Activated CD4-positive, alpha-beta memory T cell treated with anti-CD3 and anti-CD28 coated beads, Interleukin-2, amount 10 ng/mL, durations not matched to agents 7 days and 5 days (primary cell): ENCODE measurements around the gene MED15. TPM values are rescaled to one million over a fixed set of nuclear protein-coding genes. Genes with fewer than 3 reads are reported as not detected.
A peak's percentile ranks its signal among the peaks of the same experiment; 100 is the strongest.

Source experiments
- CTCF ChIA-PET: fragments of 350-600 bp; sonication (Branson Sonifier 250); formaldehyde crosslinking; loops from one replicate; lab custom pipeline; 2021; ENCODE audit warnings: antibody characterized with exemption, inconsistent platforms; lab: Charles Lee
- POLR2A ChIA-PET: fragments of 350-600 bp; sonication (Branson Sonifier 250); formaldehyde crosslinking; loops from one replicate; lab custom pipeline; 2021; ENCODE audit warnings: antibody characterized with exemption; lab: Charles Lee
- DNase-seq: peaks from one replicate; pipeline ENCODE4 v3.0.0-alpha.2; 2020
- H3K27ac Mint-ChIP-seq: one replicate; pipeline ENCODE4 v1.8.0; 2021; ENCODE audit warnings: mild to moderate bottlenecking, mixed read lengths
- H3K27me3 Mint-ChIP-seq: one replicate; pipeline ENCODE4 v1.8.0; 2021; ENCODE audit warnings: mixed read lengths
- H3K36me3 Mint-ChIP-seq: one replicate; pipeline ENCODE4 v1.8.0; 2021; ENCODE audit warnings: low read depth, mixed read lengths
- H3K4me1 Mint-ChIP-seq: one replicate; pipeline ENCODE4 v1.8.0; 2021; ENCODE audit warnings: mixed read lengths
- H3K4me3 Mint-ChIP-seq: one replicate; pipeline ENCODE4 v1.8.0; 2021; ENCODE audit warnings: mild to moderate bottlenecking, mixed read lengths
- H3K9me3 Mint-ChIP-seq: one replicate; pipeline ENCODE4 v1.8.0; 2021; ENCODE audit warnings: mixed read lengths
- total RNA-seq, 2 experiments: library from RNA; stranded (reverse); gene quantifications; one replicate each; pipeline ENCODE4 v1.2.3, GENCODE V29; 2021

MED15 gene
- total RNA-seq, 2 experiments from 2014 or later, result 168 TPM

DNA sequence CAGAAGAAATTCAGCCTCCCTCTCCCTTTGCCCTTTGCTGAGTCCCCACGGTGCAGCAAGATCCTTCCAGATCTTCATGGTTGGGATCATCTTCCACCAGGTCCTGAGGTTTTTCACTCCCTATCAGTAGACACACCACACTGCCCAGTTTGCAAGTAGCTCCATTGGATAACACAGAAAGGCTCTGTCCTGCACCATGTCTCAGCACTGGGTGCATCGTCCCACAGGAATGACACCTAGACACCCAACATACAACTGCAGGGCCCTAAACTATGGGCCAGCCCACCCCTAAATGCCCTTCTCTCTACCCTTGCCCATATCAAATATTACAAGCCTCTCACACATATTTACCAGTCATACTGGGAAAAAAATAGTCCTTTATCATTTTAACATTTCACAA, 21.2 kb upstream of the MED15 start:
- Mint-ChIP-seq H3K9me3 (no peaks in the 10 kb centered on the region), H3K36me3 (peaks cover 38% of the 10 kb centered on the region), H3K27me3 (no peaks in the 10 kb centered on the region), H3K4me3 (no peak overlapping the region), H3K4me1 (peaks cover 14% of the 10 kb centered on the region), H3K27ac (no peak overlapping the region)
- ChIA-PET POLR2A (no interaction called here), CTCF (interaction anchor here (0.7 kb wide), 1 partner anchor 169 kb away, joined by 4 read pairs; no protein-coding TSS in a partner anchor)
- DNase-seq, result no peak

DNA sequence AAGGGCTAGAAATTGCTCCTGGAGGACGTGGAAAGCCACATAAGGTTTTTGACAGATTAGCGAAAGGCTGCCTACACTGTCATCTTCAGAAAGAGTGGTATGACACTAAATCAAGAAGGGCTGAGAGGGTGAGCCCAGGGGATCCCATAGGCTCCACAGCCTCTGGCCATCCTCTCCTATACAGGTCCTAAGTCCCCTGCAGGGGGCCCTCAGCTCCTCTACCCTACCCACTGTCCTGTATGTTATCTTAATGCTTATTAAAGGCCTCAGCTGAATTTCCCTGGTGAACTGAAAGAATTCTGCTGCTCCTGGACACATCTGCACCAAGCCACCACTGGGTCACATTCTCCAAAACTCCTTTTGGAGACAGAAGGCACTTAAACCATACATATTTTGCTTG, 19.7 kb upstream of the MED15 start:
- Mint-ChIP-seq H3K27me3 (no peaks in the 10 kb centered on the region), H3K4me1 (peaks cover 22% of the 10 kb centered on the region), H3K27ac (no peak overlapping the region), H3K4me3 (no peak overlapping the region), H3K9me3 (no peaks in the 10 kb centered on the region), H3K36me3 (peaks cover 39% of the 10 kb centered on the region)
- no peak for DNase-seq
- ChIA-PET CTCF (no interaction called here), POLR2A (no interaction called here)

DNA sequence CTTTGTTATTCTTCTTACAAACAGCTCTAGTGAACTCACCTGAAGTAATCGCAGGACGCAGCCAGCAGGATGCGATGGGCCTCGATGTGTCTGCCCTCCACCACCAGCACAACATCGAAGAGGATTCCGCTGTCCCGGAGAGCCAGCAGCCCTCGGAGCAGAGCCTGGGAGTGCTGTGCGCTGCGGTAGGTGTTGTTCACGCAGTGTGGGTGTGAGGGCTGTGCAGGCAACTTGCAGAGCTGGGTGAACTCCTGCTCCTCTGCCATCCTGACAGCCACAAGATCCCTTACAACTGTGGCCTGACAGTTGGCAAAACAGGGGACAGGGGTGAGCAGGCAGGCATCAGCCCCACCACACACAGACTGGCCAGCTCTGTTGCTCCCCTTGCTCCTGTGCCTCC, 18.5 kb upstream of the MED15 start:
- Mint-ChIP-seq H3K27me3 (no peaks in the 10 kb centered on the region), H3K4me1 (peaks cover 29% of the 10 kb centered on the region), H3K4me3 (no peak overlapping the region), H3K36me3 (peaks cover 27% of the 10 kb centered on the region), H3K27ac (no peak overlapping the region), H3K9me3 (no peaks in the 10 kb centered on the region)
- ChIA-PET POLR2A (interaction anchor here (1.0 kb wide), 1 partner anchor 92 kb away, joined by 3 read pairs; no protein-coding TSS in a partner anchor), CTCF (interaction anchor here (1.2 kb wide), 1 partner anchor 13 kb away, joined by 4 read pairs; no protein-coding TSS in a partner anchor)
- no peak for DNase-seq

DNA sequence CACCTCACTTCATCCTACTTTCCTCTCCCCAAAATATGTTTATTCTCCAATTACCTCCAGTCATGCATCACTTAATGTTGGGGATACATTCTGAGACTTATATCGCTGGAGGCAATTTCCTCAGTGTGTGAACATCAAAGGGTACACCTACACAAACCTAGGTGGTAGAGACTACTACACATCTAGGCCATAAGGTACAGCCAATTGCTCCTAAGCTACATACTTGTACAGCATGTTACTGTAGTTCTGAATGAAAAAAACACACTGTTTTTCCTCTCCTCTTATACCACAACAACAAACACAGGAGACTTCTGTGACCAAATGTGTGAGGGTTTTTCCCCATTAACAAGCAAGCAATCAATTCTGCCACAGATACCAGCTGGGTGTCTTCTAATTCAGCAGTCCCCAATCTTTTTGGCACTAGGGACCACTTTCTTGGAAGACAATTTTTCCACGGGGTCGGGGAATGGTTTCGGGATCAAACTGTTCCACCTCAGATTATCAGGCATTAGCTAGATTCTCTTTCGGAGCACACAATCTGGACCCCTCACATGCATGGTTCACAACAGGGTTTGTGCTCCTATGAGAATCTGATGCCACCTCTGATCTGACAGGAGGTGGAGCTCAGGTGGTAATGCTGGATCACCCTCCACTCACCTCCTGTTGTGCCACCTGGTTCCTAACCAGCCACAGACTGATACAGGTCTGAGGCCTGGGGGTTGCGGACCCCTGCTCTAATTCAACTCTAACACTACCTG, 17.0 kb upstream of the MED15 start:
- H3K4me3 Mint-ChIP-seq, result no peak overlapping the region
- ChIA-PET CTCF (no interaction called here), POLR2A (interaction anchor here (1.0 to 2.0 kb wide), 2 partner anchors 26 to 94 kb away, joined by 3 to 5 read pairs; no protein-coding TSS in a partner anchor)
- no peak overlapping the region for H3K27ac Mint-ChIP-seq
- no peak for DNase-seq
- no peaks in the 10 kb centered on the region for H3K9me3 Mint-ChIP-seq
- no peaks in the 10 kb centered on the region for H3K27me3 Mint-ChIP-seq
- H3K36me3 Mint-ChIP-seq, result peaks cover 27% of the 10 kb centered on the region
- H3K4me1 Mint-ChIP-seq, result peaks cover 36% of the 10 kb centered on the region

DNA sequence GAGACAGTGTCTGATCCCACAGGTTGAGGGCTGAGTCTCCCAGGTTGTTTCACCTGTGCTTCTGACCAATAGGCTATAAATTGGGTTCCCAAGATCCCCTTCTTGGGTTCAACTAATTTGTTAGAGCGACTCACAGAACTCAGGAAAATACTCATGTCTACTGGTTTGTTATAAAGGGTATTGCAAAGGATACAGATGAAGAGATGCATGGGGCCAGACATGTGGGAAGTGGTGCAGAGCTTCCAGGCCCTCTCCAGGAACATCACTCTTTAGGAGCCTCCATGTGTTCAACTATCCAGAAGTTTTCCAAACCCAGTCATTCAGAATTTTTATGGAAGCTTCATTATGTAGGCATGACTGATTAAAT, 16.5 kb upstream of the MED15 start:
- H3K36me3 Mint-ChIP-seq, result peaks cover 27% of the 10 kb centered on the region
- POLR2A ChIA-PET, result interaction anchor here (2.0 kb wide), 1 partner anchor 27 kb away, joined by 5 read pairs; no protein-coding TSS in a partner anchor
- H3K27ac Mint-ChIP-seq, result no peak overlapping the region
- H3K4me3 Mint-ChIP-seq, result no peak overlapping the region
- no peaks in the 10 kb centered on the region for H3K9me3 Mint-ChIP-seq
- peaks cover 36% of the 10 kb centered on the region for H3K4me1 Mint-ChIP-seq
- CTCF ChIA-PET, result no interaction called here
- H3K27me3 Mint-ChIP-seq, result no peaks in the 10 kb centered on the region
- DNase-seq, result no peak

DNA sequence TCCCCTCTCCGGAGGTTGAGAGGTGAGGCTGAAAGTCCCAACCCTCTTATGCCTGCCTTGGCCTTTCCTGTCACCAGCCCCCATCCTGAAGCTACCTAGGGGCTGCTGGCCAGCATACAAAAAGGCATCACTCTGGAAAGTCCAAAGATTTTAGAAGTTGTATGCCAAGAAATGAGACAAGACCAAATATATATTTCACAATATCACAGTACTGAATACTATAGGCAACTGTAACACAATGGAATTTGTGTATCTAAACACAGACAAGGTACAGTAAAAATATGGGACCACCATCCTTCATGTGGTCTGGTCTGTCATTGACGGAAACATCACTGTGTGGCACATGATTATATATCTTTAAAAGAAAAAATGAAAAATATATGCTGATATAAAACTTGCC, 16.1 kb upstream of the MED15 start:
- H3K4me3 Mint-ChIP-seq, result no peak overlapping the region
- DNase-seq, result no peak
- ChIA-PET CTCF (no interaction called here), POLR2A (interaction anchor here (2.0 kb wide), 1 partner anchor 27 kb away, joined by 5 read pairs; no protein-coding TSS in a partner anchor)
- peaks cover 24% of the 10 kb centered on the region for H3K36me3 Mint-ChIP-seq
- no peaks in the 10 kb centered on the region for H3K9me3 Mint-ChIP-seq
- H3K27ac Mint-ChIP-seq, result no peak overlapping the region
- peaks cover 39% of the 10 kb centered on the region for H3K4me1 Mint-ChIP-seq
- H3K27me3 Mint-ChIP-seq, result no peaks in the 10 kb centered on the region

DNA sequence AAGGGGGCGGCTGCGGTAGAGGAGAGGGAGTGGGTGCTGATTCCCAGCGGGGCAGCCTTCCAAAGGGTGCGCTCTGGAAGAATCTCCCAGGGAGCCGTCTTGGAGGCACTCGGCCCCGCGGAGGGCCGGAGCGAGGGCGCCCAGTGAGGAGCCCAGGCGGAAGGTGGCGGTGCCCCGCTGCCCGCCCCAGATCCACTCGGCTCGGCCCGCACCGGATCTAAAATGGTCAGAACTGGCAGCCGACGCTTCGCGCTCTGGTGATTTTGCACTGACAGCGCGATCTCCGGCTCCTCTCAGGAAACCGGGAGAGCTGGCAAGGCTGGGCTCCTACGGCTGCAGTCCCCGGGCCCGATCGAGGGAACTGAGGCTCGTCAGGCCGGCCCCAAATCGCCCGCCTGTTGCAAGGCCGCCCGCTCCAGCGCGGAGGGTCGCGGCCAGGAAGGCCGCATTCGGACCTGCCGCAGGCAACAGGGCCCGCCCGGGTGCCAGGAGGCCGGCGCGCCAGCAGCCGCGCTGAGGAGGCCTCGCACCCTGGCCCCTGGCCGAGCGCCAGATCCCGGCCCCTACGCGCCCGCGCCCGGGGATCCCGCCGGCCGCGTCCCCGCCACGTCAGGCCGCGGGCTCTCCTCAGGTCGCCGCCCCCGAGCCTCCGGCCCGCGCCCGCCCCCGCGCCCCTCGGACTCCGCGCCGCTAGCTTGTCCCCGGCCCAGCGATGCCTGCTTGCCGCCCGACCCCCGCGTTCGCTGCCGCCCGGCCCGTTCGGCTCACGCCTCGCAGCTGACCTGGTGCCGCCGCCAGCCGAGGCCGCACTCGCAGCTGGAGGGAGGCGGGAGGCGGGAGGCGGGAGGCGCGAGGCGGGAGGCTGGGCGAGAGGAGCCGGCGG, 12.2 kb upstream of the MED15 start, which contains the start of gene KLHL22:
TSS of gene KLHL22 (minus strand) at position 818 of the 883 bp plus-strand sequence. CDS start 6,584 bp downstream, outside the sequence.
- peaks cover 37% of the 10 kb centered on the region for H3K4me1 Mint-ChIP-seq
- H3K4me3 Mint-ChIP-seq, result peak within 1 kb of the TSS; percentile 88
- peak; percentile 39 for DNase-seq
- H3K27ac Mint-ChIP-seq, result peak within 1 kb of the TSS; percentile 59
- peaks cover 7% of the 10 kb centered on the region for H3K36me3 Mint-ChIP-seq
- POLR2A ChIA-PET, result interaction anchor here (0.7 to 3.6 kb wide), 12 partner anchors 9 to 364 kb away, joined by 3 to 36 read pairs (median 4); partner anchors contain the start of genes MED15 and SNAP29
- no peaks in the 10 kb centered on the region for H3K9me3 Mint-ChIP-seq
- no peaks in the 10 kb centered on the region for H3K27me3 Mint-ChIP-seq
- CTCF ChIA-PET, result interaction anchor here (0.7 to 2.4 kb wide), 12 partner anchors 10 to 77 kb away, joined by 3 to 21 read pairs (median 4); no protein-coding TSS in a partner anchor

DNA sequence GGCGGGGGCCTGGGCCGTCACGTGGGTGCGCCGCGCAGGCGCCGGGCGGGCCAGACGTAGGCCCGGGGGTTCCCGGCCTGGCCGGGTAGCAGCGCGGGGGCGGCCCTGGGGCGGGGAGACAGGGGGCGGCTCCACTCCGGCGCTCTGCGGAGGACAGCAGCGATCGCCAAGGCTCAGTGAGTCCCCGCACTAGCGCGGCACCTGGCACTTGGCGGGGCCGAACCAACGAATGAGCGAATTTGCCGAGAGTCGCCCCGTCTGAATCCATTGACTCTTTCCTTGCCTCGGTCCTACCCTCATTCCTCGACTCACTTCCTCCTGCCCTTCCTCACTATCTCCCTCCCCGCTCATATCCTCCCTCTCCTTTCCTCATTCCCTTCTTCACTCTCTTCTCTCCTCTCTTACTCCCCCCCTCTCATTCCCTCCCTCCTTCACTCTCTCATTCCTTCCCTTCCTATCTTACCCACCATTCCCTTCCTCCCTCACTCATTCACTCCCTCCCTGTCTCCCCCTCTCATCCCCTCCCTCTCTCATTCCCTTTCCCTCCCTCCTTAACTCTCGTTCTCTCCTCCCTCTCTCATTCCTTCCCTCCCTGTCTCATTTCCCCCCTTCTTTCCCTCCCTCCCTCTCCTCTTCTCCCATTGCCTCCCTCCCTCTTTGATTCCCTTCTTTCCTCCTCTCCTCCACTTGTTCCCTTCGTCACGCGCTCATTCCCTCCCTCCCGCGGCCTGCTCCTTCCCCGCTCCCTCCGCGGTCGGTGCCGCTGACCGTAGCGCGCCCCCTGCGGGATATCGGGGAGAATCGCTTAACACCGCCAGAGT, 11.3 kb upstream of the MED15 start:
- H3K27ac Mint-ChIP-seq, result peak overlapping the region; percentile 58
- CTCF ChIA-PET, result interaction anchor here (0.7 to 2.4 kb wide), 4 partner anchors 27 to 78 kb away, joined by 3 to 10 read pairs (median 5); no protein-coding TSS in a partner anchor
- POLR2A ChIA-PET, result interaction anchor here (1.1 to 3.6 kb wide), 6 partner anchors 12 to 363 kb away, joined by 3 to 36 read pairs (median 10); partner anchors contain the start of genes MED15 and SNAP29
- peak overlapping the region; percentile 88 for H3K4me3 Mint-ChIP-seq
- H3K36me3 Mint-ChIP-seq, result peaks cover 8% of the 10 kb centered on the region
- H3K4me1 Mint-ChIP-seq, result peaks cover 34% of the 10 kb centered on the region
- no peaks in the 10 kb centered on the region for H3K9me3 Mint-ChIP-seq
- DNase-seq, result peak; percentile 92
- no peaks in the 10 kb centered on the region for H3K27me3 Mint-ChIP-seq

DNA sequence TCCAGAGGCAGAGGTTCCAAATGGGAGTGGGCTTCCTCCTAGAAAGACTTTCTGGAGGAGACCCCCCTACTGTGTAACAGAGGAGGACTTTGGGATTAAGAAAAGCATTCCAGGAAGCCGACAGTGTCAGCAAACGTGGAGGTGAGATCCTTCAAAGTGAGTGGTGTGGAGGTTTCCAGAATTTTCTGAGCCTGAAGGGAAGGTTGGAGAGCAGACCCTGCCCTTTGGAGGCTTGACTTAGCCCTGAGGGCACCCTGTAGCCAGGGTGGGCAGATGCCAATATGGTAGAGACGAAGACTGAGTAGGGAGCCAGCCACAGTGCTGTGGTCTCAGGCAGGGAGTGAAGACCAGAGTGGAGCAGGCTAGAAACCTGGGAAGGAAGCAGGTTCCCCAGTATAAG, 10.0 kb upstream of the MED15 start:
- H3K36me3 Mint-ChIP-seq, result peaks cover 7% of the 10 kb centered on the region
- peaks cover 26% of the 10 kb centered on the region for H3K4me1 Mint-ChIP-seq
- CTCF ChIA-PET, result interaction anchor here (2.6 kb wide), 1 partner anchor 79 kb away, joined by 11 read pairs; no protein-coding TSS in a partner anchor
- H3K27ac Mint-ChIP-seq, result no peak overlapping the region
- no peaks in the 10 kb centered on the region for H3K9me3 Mint-ChIP-seq
- DNase-seq, result no peak
- H3K27me3 Mint-ChIP-seq, result no peaks in the 10 kb centered on the region
- POLR2A ChIA-PET, result no interaction called here
- H3K4me3 Mint-ChIP-seq, result no peak overlapping the region

DNA sequence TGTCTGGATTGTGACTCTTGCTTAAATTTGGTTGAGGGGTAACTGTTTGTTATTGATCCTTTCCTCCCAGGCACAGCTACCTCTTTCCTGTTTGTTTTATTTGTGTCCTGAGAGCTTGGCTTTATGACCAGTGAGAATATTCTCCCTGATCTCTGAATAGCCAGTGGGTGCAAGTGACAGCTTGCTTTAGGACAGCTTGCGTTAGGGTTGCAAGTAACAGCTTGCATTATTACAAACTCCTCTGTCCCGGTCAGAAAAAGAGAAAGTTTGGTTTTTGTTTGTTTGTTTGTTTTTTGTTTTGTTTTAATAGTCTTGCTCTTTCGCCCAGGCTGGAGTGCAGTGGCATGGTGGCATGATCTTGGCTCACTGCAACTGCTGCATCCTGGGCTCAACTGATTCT, 8.5 kb upstream of the MED15 start:
- no peaks in the 10 kb centered on the region for H3K9me3 Mint-ChIP-seq
- no peak overlapping the region for H3K27ac Mint-ChIP-seq
- no peaks in the 10 kb centered on the region for H3K27me3 Mint-ChIP-seq
- DNase-seq, result no peak
- POLR2A ChIA-PET, result interaction anchor here (0.9 to 1.4 kb wide), 2 partner anchors 8 to 35 kb away, joined by 4 read pairs; partner anchors contain the start of gene MED15
- CTCF ChIA-PET, result interaction anchor here (0.6 to 2.6 kb wide), 4 partner anchors 36 to 82 kb away, joined by 3 to 11 read pairs (median 4); no protein-coding TSS in a partner anchor
- no peak overlapping the region for H3K4me3 Mint-ChIP-seq
- peaks cover 17% of the 10 kb centered on the region for H3K4me1 Mint-ChIP-seq
- H3K36me3 Mint-ChIP-seq, result peaks cover 7% of the 10 kb centered on the region

DNA sequence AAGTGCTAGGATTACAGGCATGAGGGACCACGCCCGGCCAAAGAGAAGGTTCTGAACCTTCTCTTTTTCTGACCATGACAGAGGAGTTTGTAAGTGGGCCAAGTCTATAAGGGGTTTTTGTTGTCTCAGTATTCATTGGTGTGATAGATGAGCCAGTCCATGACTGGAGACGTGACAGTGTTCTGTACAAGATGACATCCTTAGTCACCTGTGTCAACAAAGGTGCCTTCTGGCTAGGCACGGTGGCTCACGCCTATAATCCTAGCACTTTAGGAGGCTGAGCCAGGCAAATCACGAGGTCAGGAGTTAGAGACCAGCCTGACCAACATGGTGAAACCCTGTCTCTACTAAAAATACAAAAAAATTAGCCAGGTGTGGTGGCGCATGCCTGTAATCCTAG, 7.6 kb upstream of the MED15 start:
- Mint-ChIP-seq H3K9me3 (no peaks in the 10 kb centered on the region), H3K27me3 (no peaks in the 10 kb centered on the region), H3K27ac (no peak overlapping the region), H3K36me3 (peaks cover 3% of the 10 kb centered on the region), H3K4me3 (no peak overlapping the region), H3K4me1 (peaks cover 11% of the 10 kb centered on the region)
- ChIA-PET CTCF (interaction anchor here (0.7 to 2.6 kb wide), 3 partner anchors 36 to 82 kb away, joined by 3 to 11 read pairs (median 4); no protein-coding TSS in a partner anchor), POLR2A (no interaction called here)
- no peak for DNase-seq

DNA sequence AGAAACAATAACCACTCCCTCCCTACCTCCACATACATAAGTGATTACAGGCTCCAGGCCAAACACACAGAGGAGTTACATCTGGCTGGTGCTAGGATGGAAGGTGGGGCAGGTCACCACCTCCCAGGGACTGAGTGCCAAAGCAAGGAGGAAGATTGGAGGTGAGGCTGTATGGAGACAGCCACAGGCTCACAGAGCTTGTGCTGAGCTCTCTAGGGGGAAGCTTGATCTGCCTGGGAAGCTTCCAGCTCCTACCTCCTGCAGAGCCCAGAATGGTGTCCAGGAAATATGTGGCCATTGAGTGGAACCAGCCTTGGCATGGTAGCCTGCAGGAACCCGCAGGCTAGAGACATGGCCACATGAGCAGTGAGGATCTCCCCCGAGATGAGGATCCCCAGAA, 3.6 kb upstream of the MED15 start:
- DNase-seq, result no peak
- Mint-ChIP-seq H3K27ac (no peak overlapping the region), H3K27me3 (no peaks in the 10 kb centered on the region), H3K36me3 (peaks cover 13% of the 10 kb centered on the region), H3K4me3 (no peak overlapping the region), H3K4me1 (peaks cover 16% of the 10 kb centered on the region), H3K9me3 (no peaks in the 10 kb centered on the region)
- ChIA-PET POLR2A (interaction anchor here (1.2 kb wide), 1 partner anchor 10 kb away, joined by 3 read pairs; no protein-coding TSS in a partner anchor), CTCF (no interaction called here)
